Neuron (in vitro differentiated cells): ENCODE measurements around the gene EXOC7.

ENCODE experiments used
- H2AFZ ChIP-seq: one replicate; pipeline ENCODE4 v1.6.1; 2013; ENCODE audit warnings: low read depth, mild to moderate bottlenecking, inconsistent platforms, low read length, moderate library complexity
- H3K27me3 ChIP-seq: one replicate; pipeline ENCODE4 v1.6.1; 2013; ENCODE audit warnings: low read length; ENCODE audit not compliant: insufficient read depth
- H3K36me3 ChIP-seq: one replicate; pipeline ENCODE4 v1.6.1; 2013; ENCODE audit warnings: low read length; ENCODE audit not compliant: insufficient read depth
- H3K4me1 ChIP-seq: one replicate; pipeline ENCODE4 v1.6.1; 2013; ENCODE audit warnings: low read length; ENCODE audit not compliant: insufficient read depth
- H3K4me3 ChIP-seq: 2 replicates; pipeline ENCODE4 v1.5.1; 2013; ENCODE audit warnings: mild to moderate bottlenecking, low read length, moderate library complexity
- H3K9me3 ChIP-seq: one replicate; pipeline ENCODE4 v1.6.1; 2013; ENCODE audit warnings: low read length

Gene EXOC7

GRCh38 chr17:76134911-76135809 is 31.6 kb upstream of the EXOC7 start:
- no peaks in the 10 kb centered on the region for H3K9me3 ChIP-seq
- H3K36me3 ChIP-seq = no peaks in the 10 kb centered on the region
- H3K27me3 ChIP-seq = no peaks in the 10 kb centered on the region
- peaks cover 55% of the 10 kb centered on the region for H3K4me1 ChIP-seq
- no peak overlapping the region for H3K4me3 ChIP-seq
- H2AFZ ChIP-seq = no peak overlapping the region

- H2AFZ ChIP-seq = no peak overlapping the region
- no peaks in the 10 kb centered on the region for H3K36me3 ChIP-seq
- H3K9me3 ChIP-seq = no peaks in the 10 kb centered on the region
- H3K27me3 ChIP-seq = no peaks in the 10 kb centered on the region
- peaks cover 35% of the 10 kb centered on the region for H3K4me1 ChIP-seq
- no peak overlapping the region for H3K4me3 ChIP-seq
Observed at GRCh38 chr17:76132574-76133338, 29.2 kb upstream of the EXOC7 start.

- Histone ChIP-seq H3K4me3 (no peak overlapping the region), H3K27me3 (no peaks in the 10 kb centered on the region), H3K9me3 (no peaks in the 10 kb centered on the region), H3K4me1 (peaks cover 26% of the 10 kb centered on the region), H3K36me3 (no peaks in the 10 kb centered on the region), H2AFZ (no peak overlapping the region)
Observed at GRCh38 chr17:76131692-76132573, 28.3 kb upstream of the EXOC7 start.

- H3K27me3 ChIP-seq = no peaks in the 10 kb centered on the region
- H3K36me3 ChIP-seq = no peaks in the 10 kb centered on the region
- H3K4me1 ChIP-seq = peaks cover 25% of the 10 kb centered on the region
- no peaks in the 10 kb centered on the region for H3K9me3 ChIP-seq
- no peak overlapping the region for H2AFZ ChIP-seq
- H3K4me3 ChIP-seq = no peak overlapping the region
Observed at GRCh38 chr17:76131051-76131691, 27.6 kb upstream of the EXOC7 start.

GRCh38 chr17:76130473-76130872 is 26.9 kb upstream of the EXOC7 start:
- H3K4me1 ChIP-seq = peaks cover 20% of the 10 kb centered on the region
- no peaks in the 10 kb centered on the region for H3K36me3 ChIP-seq
- no peak overlapping the region for H3K4me3 ChIP-seq
- H2AFZ ChIP-seq = no peak overlapping the region
- H3K27me3 ChIP-seq = no peaks in the 10 kb centered on the region
- H3K9me3 ChIP-seq = no peaks in the 10 kb centered on the region

DNA sequence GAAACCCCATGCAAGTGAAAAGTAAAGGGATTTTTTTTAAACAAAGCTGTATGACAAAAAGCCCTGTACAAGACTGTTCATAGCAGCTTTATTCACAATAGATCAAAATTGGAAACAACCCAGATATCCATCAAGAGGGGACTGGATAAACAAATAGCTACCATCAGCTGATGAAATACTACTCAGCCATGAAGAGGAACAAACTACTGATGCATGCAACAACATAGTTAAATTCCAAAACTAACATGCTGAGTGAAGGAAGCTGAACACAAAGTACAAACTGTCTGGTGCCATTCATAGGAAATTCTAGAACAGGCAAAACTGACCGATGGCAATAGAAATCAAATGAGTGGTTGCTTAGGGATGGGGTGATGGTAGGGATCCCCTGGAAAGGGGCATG is 22.3 kb upstream of the EXOC7 start:
- no peaks in the 10 kb centered on the region for H3K36me3 ChIP-seq
- no peaks in the 10 kb centered on the region for H3K27me3 ChIP-seq
- no peaks in the 10 kb centered on the region for H3K4me1 ChIP-seq
- no peak overlapping the region for H3K4me3 ChIP-seq
- H2AFZ ChIP-seq = no peak overlapping the region
- no peaks in the 10 kb centered on the region for H3K9me3 ChIP-seq

- Histone ChIP-seq H3K36me3 (no peaks in the 10 kb centered on the region), H3K4me1 (no peaks in the 10 kb centered on the region), H2AFZ (no peak overlapping the region), H3K4me3 (no peak overlapping the region), H3K27me3 (no peaks in the 10 kb centered on the region), H3K9me3 (no peaks in the 10 kb centered on the region)
Observed at GRCh38 chr17:76125391-76125675, 21.7 kb upstream of the EXOC7 start.

DNA sequence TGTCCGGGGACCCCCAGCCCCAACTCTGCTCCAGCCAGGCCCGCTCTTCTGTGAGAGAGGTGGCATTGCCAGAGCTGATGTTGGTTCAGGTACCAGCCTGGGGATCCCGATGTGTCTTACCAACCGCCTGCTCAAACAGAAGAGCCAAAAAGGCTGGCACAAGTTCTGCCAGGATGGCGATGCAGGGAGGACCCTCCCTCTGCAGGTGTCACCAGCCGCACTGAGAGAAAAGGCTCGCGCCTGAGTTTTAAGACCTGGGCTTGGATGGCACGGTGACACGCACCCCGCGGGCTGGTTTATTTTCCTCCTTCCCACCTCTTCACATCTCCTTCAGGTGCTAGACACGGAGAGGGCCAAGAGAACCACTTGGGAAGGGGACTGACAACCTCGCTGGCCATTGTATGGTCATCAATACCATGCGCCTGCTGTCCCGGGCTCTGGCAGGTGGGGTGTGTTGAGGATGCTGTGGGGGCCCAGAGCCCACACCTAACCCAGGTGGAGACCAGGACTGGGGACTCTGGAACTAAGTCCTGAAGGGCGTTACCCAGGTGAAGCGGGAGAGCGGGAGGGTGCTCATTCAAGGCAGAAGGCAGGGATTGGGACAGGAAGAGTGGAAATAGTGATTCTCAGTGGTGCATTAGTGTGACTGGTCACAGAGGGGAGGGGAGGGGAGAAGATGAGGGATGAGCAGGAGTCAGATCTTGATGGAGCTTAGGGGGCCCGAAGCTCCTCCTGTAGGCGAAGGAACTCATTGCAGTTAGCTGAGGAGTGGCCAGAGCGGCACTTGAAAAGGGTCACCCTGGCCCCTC is 21.2 kb upstream of the EXOC7 start:
- Histone ChIP-seq H3K27me3 (no peaks in the 10 kb centered on the region), H2AFZ (no peak overlapping the region), H3K36me3 (no peaks in the 10 kb centered on the region), H3K4me3 (no peak overlapping the region), H3K9me3 (no peaks in the 10 kb centered on the region), H3K4me1 (no peaks in the 10 kb centered on the region)

GRCh38 chr17:76123749-76124581 is 20.4 kb upstream of the EXOC7 start:
- Histone ChIP-seq H3K36me3 (no peaks in the 10 kb centered on the region), H3K4me3 (no peak overlapping the region), H3K9me3 (no peaks in the 10 kb centered on the region), H3K4me1 (no peaks in the 10 kb centered on the region), H3K27me3 (no peaks in the 10 kb centered on the region), H2AFZ (no peak overlapping the region)

DNA sequence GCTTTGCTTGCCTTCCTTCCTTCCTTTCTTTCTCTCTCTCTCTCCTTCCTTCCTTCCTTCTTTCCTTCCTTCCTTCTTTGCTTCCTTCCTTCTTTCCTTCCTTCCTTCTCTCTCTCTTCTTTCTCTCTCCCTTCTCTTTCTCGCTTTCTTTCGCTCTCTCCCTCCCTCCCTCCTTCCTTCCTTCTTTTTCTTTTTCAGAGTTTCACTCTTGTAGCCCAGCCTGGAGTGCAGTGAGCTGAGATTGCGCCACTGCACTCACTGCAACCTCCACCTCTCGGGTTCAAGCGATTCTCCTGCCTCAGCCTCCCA is 19.6 kb upstream of the EXOC7 start:
- Histone ChIP-seq H3K4me3 (no peak overlapping the region), H3K36me3 (no peaks in the 10 kb centered on the region), H3K27me3 (no peaks in the 10 kb centered on the region), H2AFZ (no peak overlapping the region), H3K4me1 (no peaks in the 10 kb centered on the region), H3K9me3 (no peaks in the 10 kb centered on the region)

GRCh38 chr17:76122431-76123190 is 19.0 kb upstream of the EXOC7 start:
- Histone ChIP-seq H3K27me3 (no peaks in the 10 kb centered on the region), H2AFZ (peak overlapping the region; percentile 4), H3K36me3 (no peaks in the 10 kb centered on the region), H3K9me3 (no peaks in the 10 kb centered on the region), H3K4me3 (no peak overlapping the region), H3K4me1 (no peaks in the 10 kb centered on the region)
